ENCODE measurements around the gene LRRC74B.

DNA sequence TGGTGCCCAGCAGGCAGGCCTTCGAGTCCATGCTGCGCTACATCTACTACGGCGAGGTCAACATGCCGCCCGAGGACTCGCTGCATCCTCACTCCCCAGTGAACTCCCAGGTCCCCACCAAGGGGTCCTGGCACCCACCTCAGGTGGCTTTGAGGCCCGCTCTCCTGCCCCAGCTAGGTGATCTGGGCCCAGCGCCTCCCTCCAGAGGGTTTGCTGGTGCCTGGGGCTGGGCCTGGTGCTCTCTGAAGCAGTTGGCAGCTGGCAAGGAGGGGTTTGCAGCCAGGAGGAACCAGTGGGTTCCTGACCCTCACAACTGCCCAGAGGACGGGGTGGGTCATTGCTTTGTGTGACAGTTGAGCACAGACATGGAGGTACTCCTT lies 49.7 kb upstream of the LRRC74B start:
- TF ChIP-seq GATA3 (IDR thresholded peaks at IDR 0.05; ENCODE audit: low read depth, low read length) (no peak), GATA2 (IDR thresholded peaks at IDR 0.05; ENCODE audit: low read depth, low read length) (no peak)

Data from SH-SY5Y (cell line).